GM18861 (cell line): ENCODE results near the gene DPH6.

Experiments used
- ATAC-seq: cut with Tn5 transposase; IDR thresholded peaks from one replicate; pipeline ENCODE4 v1.9.1; 2021; ENCODE audit not compliant: unreplicated experiment

DPH6 gene

DNA sequence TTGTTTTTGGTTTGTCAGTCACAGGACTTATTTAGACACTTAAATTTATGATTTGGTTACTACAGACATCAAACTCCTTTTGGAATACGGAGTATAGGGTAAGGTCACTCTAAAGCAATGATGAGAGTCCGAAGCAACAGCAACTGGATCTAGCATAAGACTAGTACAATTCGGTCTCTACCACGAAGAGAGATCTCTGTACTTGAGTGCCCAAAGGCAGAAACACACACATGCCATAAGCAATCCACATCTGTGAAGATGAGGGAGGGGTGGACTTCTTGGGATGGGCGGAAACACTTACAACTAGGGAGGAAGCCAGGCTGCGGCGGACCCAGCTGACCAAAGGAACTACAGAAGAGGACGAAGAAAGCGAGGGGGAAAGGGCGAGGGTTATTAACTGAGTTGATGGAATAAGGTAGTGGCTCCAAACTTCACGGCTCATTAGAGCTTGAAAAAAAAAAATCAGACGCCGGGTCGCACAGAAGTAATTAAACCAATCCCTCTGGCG lies 595 bp downstream of the DPH6 start:
- ATAC-seq = peak; percentile 5

DNA sequence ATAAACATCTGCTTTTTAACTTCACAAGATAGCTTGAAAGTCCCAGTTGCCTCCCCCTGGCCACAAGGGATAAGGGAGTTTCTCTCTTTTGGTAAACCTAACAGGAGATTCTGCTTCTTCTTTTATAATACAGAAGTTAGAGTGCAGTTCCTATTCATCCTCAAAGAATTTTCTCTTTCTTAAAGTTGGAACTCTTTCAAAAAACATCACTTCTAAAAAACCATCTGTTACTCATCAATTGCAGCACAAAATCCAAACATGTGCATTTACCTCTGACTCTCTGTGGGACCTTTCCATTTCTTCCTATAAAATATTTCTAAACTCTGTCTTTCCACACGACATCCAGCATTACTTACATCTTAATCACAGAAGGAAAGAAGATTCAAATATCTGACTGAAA lies 5.1 kb downstream of the DPH6 start:
- ATAC-seq = no peak

DNA sequence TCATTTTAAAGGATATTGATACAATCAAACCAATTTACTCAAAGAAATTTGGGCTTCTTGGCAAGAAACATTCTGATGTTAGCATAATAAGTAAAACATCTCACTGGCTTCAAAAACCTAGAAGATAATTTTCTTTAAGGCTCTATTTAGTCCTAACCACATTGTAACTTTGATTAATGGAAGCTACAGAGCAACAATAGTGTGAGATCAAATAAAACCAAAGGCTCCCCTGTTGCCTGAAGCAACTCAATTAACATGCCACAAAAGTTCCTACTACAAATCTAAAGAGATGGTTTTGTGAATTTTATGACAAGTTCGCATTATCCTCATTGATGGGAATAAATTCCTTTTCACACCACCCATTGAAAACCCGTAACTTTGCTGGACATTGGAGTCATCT lies 5.9 kb downstream of the DPH6 start:
- ATAC-seq = no peak

DNA sequence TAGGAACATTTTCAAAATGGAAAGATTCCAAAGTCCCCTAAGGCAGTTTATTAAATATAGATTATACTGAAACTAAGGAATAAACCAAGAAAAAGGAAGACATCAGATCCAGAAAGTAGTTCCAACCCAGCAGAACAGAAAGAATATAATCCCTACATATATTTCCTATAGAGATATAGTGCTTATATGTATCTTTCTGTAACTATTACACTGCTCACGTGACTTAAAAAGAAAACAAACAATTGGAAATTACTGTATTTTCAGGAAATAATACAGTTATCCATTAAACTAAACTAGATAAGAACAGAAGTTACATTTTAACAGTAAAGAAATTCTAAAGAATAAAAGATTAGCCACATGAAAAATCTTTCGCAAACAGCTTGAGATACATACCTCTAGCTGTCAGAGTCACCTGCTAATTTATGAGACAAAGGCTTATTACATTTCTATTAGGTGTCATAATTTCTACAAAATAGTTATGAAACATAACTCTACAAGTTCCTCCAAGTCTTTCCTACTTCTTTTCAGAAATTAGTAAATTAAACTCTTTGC lies 10.5 kb downstream of the DPH6 start:
- no peak for ATAC-seq

DNA sequence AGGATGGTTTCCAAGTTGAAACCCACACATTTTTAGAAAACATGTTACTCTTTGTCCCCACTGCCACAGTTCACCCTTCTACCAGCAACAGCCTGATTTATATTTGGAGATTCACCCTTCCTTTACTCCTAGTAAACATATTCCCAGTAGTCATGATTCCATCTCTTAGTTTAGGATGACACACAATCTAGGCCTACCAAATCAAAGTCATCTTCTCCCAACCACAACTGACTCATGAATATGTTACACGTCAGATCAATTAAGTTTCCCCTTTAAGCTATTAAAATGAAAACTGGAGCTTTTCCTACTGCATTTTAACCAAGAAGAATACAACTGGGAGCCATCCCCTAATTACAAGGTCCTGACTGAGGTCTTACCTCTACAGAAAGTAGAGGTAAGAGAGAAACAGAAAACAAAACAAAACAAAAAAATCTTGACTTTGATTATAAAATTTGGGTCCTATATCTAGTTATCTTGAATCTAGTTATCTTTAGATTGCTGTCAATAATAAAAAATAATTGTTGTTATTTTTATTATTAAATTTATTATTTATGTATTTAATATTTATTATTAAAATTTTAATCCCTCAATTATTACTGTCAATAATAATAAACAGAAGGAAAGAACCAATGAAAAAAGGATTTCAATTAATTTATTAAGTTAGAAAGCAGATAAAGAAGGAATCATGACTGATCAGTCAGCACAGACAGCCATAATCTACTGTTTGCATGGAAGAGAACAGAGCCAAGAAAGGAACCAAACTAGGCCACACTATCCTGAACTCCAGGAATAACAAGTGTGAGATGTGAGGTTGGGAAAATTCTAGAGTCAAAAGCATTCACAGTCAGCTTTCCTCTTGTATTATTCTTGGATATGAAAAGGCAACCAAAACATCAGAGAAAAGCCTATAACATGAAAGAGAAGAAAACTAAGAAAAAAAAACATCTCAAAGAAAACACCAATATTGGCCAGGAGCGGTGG lies 12.5 kb downstream of the DPH6 start:
- no peak for ATAC-seq

DNA sequence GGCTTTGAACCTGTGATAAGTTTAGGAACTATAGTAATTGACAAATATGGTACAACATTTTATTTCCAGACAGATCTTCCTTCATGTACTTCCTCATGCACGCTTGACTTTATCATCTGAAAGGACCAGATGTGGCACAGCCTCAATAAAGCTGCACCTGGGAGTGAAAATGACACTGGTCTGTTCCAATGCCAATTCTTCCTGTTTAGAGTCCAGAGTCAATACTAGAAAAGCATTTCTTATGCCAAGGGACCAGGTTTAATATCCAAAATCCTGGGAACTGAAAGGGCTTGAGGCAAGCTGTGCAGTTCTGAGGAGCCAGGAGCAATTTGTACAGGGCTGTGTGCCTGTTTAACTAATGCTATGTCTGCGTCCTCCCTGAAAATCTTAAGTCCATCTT lies 15.3 kb downstream of the DPH6 start:
- no peak for ATAC-seq

DNA sequence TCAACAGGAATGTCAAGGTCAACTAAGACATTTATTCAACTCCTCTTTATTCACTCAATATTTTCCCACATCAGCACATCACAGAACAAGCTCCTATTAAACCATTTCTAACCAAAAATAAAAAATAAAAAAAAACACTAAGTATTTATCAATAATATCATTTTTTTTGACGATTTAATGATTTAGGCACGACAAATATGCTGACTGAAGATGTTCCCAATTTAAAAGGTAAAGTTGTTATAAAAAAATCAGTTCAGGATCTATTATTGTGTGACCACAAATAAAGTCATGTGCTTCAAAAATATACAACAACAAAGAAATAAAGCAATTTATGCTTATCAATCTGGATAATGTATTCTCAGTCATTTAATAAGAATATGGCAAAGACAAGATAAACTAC lies 16.2 kb downstream of the DPH6 start:
- no peak for ATAC-seq

DNA sequence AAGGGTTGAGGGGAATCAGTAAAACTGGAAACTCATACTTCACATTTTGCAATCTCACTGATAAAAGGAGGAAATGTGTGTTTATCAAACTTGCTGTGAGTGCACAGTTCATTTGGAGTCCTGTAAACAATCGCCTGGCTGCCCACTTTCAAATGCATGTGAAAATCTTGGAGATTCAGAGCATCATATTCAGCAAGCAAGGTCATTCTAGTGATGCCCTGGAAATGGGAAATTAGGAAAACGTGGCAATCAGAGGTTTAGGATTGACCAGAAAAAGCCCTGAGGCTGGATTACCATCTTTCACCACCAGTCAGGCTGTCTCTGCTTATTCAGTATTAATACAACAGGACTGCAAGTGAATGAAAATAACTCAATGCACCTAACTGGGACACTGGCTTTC lies 23.9 kb downstream of the DPH6 start:
- no peak for ATAC-seq

DNA sequence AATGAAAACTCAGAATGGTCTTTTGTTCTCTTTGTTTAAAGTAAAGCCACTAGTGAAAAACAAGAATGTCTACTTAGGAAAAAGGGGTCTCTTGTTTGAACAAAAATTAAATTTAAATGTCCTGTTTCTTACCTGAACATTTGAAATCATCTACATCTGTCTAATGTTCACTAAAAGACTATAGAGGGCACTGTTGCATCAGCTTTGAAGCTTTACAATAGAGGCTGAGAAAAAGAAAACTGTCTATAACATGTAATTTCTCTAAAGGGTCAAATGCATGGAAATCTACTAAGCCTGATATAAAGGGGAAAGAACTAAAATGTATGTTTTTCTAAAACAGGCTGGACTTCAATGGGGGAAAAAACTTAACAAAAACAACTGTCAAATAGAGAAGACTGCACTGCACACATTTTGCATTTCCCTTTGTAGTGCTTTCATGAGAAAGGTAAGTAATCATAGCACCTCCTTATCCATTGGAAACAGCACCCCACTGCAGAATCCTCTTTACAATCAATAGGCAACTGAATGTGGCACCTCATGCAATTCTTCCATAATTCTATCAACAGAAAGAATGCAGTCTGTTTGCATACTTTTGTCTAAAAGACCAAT lies 26.3 kb downstream of the DPH6 start:
- ATAC-seq = peak; percentile 60

DNA sequence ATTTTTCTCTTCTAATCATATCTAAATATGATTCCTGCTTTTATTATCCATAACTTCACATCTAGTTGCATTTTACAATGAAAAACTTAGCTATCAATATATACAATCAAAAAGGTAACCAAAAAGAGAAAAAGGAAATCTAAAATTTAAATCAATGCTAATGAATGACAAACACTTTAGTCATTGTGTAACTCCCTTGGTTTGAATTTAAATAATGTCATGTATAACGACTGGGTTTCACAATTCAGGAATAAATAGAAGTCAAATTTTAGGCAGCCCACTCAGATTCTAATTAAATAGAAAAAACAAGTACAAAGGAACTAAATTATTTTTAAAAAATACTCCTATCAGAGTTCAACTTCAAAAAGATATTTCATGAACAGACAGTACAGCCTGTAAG lies 26.9 kb downstream of the DPH6 start:
- no peak for ATAC-seq

DNA sequence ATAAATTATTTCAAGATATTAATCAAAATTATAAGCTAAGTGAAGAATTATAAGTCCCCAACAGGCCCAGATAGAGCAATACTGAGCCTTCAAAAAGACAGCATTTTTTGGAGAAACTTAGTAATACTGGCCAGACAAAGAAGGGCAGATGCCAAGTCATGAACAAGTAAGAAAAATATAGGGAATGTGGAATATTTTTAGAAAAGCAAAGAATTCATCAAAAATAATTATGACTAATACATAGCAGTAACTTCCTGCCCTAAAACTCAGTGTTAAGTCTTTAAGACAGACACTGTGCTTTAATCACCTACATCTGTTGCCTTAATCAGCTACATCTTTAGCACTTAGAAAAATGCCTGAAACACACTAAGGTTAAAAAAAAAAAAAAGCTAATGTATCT lies 31.2 kb downstream of the DPH6 start:
- no peak for ATAC-seq

DNA sequence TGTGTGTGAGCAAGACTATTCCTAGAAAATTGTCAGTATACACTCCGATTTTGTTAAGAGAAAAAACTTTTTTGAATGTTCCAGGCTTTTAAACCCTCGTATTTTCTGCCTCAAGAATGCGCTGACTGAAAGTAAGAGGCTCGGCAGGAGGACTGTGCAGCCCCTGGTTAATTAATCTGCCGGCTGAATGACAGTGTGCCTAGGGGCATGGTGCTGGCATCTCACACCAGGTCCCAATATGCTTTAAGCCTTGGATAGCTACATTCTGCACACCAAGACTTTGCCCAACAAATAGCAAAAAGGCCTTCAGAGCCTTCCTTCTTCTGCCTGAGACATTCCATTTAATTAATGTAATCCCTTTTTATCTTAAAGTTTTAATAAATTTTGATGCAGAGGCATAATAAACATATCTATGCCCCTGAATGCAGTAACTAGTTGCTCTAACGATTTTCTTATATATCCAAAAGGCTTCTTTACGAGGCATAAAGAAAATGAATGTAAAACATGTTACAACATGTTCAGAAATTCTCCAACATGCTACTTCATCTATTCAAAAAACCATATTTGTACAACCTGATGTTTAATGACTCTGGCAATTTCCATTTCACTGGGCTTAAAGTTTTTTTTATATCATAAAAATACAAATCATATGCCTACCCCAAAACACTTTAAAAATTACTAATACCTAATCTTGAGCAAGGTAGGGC lies 37.9 kb downstream of the DPH6 start:
- ATAC-seq = no peak

DNA sequence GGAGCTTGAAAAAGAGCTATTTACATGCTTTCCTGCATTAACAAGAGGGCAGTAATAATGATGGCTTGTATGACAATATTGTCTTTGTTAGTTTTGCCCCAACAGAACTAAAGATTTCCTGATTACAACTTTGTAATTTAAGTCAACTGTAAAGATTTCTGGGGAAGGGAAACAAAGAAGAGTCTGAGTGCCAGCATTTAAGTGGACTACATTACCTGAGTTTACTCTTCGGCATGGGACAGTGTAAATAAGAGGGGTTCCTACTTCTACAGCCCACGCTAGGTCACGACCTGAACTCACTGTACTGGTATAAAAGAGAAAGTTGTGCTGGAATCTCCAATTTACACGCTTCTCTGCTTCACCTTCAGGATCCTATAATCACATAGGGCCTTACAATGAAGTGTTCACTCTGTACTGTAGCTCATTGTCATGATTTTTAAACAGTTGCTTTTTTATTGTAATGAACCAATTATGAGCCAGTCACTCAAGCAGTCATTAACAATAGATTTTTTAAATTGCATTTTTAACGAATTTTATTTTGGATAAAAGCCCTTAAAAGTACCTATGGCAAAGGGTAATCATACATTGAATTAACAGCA lies 39.6 kb downstream of the DPH6 start:
- ATAC-seq = no peak

DNA sequence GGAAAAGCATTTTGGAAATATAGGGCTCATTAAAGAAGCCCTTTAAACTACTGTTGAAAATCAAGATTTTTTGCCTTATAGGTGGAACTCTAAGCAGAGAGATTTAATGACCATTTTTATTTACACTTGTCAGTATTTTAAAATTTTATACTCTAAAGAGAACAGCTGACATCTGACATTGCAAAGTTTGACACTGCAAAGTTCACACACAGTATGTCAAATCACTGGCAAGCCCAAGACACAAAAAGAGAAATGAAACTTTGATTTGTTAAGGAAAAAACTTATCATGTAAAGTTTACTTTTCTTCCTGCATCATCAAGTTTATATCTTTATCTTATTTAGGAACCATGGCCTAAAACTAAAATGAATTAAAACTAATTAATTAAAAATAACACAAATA lies 40.2 kb downstream of the DPH6 start:
- no peak for ATAC-seq

DNA sequence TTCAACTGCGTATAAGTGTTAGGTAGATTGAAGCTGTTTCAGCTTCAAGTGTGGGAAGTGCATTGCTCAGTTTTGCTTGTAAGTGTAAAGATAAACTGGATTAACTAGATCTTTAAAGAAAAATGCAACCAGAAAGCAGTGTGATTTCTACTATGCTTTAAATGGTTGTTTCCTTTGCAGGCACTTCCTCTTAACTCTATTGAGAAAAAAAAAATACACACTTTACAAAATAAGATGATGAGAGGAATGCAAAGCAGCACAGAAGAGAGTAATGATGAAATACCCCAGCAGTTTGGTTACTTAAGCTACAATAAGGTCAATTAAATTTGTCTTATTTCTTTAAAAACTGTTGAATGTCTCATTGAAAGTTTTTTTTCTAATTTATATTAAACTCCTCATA lies 40.8 kb downstream of the DPH6 start:
- no peak for ATAC-seq

DNA sequence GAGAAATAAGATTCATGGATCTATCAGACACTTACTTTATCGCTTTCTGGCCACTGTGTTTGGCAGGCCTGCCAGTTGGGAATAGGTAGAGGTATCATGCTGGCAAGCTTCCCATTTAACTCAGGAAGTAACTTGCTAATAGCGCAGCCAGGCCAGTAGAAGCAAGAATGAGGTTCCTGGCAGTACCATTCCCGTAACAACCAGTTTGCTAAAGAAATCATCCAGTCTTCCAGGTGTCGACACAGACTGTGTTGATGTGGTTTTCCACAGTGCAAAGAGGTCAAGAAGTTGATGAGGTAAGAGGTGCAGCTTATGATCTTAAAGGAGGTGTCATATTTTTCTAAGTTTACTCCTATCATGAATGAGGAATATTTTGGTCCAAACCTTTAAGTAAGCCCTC lies 46.2 kb downstream of the DPH6 start:
- no peak for ATAC-seq

DNA sequence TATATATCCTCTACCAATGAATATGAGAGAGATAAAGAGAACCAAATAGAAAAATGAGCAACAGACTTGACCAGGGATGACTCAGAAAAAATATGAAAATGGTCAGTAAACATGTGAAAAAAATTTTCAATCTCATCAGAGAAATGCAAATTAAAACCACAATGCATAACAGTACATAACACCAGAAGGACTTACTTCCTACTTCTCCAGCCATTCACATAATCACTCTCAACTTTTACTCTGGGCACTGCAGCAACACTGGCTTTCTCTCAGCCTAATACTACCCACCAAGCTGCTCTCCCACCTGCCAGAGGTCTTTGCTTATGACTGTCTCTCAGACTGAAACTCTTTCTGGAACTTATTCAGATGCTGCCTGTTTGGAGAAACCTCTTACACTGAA lies 49.4 kb downstream of the DPH6 start:
- ATAC-seq = peak; percentile 100

DNA sequence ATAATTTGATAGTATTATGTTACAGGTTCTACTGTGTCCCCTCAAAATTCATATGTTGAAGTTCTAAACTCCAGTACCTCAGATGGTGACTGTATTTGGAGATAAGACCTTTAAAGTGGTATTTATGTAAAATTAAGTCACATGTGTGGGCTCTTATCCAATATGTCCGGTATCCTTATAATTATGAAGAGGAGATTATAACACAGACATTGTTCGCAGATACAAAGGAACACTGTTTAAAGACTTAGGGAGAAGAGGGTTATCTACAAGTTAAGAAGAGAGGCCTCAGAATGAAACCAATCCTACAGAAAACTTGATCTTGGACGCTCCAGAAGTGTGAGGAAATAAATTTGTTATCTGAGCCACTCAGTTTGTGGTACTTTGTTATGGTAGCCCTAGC lies 50.9 kb downstream of the DPH6 start:
- no peak for ATAC-seq

DNA sequence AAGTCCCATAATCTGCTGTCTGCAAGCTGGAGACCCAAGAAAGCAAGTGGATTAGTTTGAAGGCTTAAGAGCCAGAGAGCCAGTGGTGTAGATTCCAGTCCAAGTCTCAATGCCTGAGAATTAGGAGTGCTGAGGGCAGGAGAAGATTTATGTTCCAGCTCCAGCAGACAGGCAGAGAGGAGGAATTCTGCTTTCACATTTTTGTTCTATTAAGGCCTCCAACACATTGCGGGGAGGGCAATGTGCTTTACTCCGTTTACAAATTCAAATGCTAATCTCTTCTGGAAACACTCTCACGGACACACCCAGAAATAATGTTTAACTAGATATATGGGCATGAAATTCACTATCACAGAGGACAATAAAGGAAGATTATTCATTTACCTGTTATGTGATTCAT lies 54.0 kb downstream of the DPH6 start:
- ATAC-seq = no peak

DNA sequence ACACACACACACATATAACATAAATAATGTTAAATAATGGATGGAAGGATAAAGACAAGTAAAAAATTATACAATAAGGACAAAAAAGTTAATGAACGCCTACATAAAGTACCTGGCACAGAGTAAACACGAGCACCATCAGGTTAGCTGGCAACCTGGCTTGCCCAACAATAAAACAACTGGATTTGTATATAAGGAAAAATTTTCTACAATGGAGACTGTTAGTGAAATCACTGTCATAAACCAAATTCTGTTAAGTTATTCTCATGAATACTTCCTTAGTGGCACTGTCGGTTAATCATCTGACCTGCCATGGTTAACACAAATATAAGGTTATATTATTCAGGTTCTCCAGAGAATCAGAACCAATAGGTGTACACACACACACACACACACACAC lies 54.8 kb downstream of the DPH6 start:
- ATAC-seq = no peak

DNA sequence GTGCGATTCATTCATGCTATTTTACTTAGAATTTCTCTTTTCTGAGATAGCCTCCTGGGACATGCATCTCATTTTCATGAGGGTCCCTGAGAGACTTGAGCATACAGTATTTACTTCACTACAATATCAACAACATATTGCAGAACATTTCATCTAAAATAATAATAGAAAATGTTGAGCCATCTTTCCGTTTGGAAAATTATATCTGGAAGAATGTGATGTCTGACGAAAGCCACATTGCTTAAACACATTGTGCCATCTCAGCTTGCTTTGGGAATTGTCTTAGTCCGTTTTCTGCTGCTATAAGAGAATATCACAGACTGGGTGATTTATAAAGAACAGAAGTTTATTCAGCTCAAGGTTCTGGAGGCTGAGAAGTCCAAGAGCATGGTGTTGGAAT lies 55.5 kb downstream of the DPH6 start:
- no peak for ATAC-seq
